SHP77 (cell line): ENCODE data around the gene CELF1.
A peak's percentile ranks its signal among the peaks of the same experiment; 100 is the strongest.
"Not testable (repeated sequence)": the region's sequence is repeated elsewhere in the genome, so short reads cannot be mapped to it uniquely, and the experiment has no call there.

Source experiments
- DNase-seq, 2 experiments: peaks; one replicate each; lab custom pipeline; 2025; lab: John Stamatoyannopoulos, UW

Gene CELF1

DNA sequence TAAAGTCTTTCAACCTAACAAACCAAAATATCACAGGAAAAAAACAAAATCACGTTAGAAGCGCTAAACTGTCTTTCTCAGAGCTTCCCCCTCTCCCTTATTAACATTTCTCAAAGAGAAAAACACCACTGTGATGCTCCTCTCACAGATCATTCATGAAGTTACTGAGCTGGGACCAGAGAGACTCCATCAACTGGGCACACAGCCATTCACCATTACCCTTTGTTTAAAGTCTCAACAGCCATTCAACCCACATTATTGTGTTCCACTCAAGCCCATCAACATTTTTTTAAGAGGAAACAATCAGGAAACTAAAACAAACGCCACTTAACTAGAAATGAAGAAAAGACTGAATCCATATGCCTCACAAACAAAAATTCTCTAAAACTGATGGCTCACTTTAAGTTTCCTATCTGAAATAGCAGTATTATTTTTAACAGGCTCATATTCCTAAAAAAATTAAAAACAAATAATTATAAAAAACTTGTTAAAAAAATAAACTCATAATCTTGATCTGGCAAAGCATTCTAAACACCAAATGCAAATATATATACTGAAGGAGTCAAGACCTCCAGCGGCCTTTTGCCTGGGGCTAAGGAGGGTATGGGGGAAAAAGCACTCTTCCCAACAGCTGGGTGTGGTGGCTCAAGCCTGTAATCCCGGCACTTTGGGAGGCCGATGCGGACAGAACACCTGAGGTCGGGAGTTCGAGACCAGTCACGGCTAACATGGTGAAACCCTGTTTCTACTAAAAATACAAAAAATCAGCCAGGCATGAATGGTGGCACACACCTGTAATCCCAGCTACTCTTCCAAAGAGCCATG lies 14.0 kb downstream of the CELF1 start:
- DNase-seq = no peak

DNA sequence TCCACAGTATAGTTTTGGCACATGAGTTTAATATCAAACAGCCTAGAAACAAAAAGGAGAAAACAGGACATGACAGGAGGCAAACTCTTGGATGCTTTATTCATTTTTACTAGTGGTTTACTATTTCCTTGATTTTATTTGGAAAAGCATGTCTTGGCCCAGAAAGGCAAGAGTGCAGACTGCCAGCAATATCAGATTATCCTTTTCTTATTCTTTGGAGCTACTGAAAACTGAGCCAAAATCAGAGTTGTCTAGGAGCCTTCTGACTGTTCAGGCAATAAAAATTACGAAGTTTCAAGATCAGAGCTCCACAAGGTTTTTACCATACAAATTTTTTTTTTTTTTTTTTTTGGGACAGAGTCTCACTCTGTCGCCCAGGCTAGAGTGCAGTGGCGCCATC lies 16.0 kb downstream of the CELF1 start:
- DNase-seq = no peak

GRCh38 chr11:47534704-47535251 lies 18.2 kb downstream of the CELF1 start:
- DNase-seq = no peak

DNA sequence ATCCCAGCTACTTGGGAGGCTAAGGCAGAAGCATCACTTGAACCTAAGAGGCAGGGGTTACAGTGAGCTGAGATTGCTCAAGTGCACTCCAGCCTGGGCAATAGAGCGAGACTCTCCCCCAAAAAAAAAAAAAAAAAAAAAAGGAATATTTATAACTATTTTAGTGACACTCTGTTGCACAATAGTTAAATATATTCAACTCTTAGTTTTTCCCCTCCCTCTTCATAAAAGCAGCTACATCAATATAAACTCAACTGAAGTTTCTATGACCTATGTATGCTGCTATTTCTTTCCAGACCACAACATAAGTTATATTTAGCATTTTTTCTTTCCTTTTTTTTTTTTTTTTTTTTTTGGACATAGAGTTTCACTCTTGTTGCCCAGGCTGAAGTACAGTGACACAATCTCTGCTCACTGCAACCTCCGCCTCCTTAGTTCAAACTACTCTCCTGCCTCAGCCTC lies 19.2 kb downstream of the CELF1 start:
- no peak for DNase-seq

DNA sequence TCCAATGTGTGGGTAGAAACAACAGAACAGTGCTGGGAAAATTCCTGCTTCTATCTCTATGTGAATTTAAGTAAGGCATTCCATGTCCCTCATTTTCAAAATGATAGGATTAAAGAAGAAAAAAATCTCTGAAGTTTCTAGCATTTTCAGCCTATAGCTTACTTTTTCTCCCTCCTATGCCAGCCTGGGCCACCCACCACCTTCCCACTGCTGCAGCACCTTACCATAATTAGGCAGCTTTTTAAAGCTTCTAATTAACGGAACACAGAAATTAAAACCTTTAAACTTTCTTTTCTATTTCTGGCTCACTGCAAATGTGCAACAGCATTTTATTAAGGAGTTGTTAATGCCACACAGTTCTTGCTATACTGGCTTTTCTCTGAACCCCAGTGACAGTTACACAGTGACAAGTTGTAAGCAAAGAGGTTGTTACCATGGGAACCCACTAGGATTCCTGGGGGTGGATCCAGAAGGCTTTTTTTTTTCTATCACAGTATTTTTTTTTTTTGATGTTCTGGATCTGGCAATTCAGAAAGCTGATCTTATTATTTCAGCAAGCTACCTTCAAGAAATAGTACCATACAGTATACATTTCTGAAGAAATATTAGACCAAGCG lies 20.2 kb downstream of the CELF1 start:
- no peak for DNase-seq

DNA sequence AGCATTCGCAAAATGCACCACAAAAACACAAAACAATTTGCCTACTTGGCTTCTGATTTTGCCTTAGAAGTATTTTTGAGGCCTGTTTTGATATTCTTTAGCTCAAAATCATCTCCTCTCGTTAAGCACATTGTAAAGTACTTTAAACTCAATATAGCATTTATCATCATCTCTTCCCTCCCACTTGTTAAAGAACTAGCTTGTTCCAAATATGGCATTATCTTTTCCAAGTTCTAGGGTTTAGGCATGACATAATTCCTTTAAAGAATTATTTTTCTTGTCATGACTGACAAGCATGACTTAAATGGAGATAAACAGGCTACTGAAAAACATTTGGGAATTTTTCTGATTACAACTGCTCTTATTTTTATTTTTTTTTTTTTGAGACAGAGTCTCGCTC lies 21.3 kb downstream of the CELF1 start:
- no peak for DNase-seq

- not testable (repeated sequence) for DNase-seq
Observed at GRCh38 chr11:47530721-47531120, 22.2 kb downstream of the CELF1 start.

GRCh38 chr11:47529951-47530350 lies 23.0 kb downstream of the CELF1 start:
- DNase-seq = no peak

GRCh38 chr11:47527186-47527585 lies 25.7 kb downstream of the CELF1 start:
- no peak for DNase-seq

DNA sequence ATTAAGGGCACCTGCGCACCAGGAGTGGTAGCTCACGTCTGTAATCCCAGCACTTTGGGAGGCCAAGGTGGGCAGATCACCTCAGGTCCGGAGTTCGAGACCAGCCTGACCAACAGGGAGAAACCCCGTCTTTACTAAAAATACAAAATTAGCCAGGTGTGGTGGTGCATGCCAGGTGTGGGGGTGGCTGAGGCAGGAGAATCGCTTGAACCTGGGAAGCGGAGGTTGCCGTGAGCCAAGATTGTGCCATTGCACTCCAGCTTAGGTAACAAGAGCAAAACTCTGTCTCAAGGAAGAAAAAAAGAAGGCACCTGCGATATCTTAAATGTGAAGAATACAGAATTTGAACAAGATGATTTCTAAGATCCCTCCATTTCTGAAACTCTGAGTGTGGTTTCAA lies 26.9 kb downstream of the CELF1 start:
- DNase-seq = not testable (repeated sequence)

GRCh38 chr11:47524291-47524874 lies 28.5 kb downstream of the CELF1 start:
- DNase-seq = peak in 1 of 2 experiments; percentile 6

DNA sequence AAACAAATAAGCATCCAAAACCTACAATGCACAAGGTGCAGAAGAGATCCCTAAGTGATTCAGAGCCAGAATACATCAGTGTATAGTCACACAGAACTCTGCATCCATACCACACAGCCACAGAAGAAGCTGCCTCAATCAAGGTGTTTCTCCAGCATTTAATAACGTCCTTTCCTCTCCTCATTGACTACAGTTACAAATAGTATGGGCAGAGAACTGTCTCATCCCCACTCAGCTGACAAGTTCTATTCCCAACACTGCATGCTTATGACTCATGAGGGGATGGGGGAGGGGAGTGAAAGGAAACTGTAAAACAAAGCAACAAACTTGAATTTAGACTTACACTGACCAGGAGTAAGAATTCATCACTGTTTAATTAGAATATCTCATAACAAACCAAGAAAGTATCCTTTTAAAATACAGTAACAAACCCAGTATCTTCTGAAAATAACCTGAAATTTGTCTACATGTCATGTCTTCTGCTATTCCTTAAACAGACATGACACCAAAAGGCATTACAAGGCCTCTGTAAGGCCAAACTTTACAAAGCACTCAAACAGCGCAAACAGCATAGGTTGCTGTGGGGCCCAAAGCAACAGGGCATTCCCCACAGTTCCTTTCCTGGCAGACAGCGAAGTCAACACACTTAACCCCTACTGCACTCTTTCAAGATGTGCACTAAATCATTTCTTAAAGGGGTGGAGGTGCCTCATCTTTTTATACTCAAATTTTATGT lies 29.3 kb downstream of the CELF1 start:
- DNase-seq = no peak

DNA sequence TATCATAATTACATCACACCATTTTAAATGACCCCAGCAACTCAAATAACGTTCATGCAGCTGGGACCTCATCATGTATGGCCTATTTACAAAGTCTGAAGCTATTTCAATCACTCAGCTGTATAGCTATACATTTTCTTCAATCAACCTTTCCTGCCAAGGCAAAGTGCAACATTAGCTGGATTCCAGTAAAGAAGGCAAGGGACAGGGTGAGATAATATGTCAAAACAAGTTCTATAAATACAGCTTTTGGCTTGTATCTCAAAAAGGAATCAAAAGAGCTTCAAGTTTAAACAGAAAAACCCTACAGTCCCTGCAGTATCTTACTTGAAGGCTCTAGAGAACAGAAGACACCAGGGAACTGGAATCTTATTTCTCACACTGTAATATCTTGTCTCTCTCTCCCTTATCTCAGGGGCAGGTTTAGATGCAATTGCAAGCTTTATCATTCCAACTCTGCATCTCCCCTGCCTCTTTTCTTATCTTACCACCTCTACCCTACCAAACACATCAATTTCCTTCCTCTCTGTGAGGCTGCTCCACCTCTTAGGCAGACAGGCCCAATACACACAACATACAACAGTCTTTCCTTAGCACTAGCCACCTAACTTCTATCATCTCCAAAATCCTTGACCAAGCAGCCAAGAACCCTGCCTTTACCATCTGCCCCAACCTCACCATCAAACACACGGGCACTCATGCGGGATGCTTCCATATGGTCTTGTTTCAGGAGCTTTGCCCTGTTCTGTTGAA lies 34.5 kb downstream of the CELF1 start:
- DNase-seq = no peak

DNA sequence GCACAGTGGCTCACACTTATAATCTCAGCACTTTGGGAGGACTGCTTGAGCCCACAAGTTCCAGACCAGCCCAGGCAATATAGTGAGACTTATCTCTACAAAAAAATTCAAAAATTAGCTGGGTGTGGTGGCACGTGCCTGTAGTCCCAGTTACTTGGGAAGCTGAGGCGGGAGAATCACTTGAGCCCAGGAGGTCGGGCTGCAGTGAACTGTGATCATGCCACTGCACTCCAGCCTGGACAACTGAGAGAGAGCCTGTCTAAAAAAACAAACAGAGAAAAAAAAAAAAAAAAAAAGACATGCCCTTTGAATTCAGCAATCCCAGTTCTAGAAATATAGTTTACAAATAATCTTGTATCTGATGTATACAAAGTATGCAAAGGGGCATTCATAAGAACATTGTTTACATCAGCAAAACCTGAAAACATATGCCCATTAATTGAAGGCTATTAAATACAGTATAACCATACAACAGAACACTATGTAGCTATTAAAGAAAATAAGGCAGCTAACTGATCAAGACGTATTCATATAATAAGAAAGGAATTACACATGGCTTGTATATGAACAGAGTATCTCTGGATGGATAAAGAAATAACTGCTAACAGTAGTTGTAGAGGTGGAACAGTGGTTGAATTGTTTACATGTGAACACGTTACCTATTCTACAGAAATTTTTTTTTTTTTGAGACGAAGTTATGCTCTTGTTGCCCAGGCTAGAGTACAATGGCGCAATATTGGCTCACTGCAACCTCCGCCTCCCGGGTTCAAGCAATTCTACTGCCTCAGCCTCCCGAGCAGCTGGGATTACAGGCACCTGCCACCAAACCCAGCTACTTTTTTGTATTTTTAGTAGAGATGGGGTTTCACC lies 35.7 kb downstream of the CELF1 start:
- DNase-seq = no peak

- DNase-seq = no peak
Observed at GRCh38 chr11:47516155-47516554, 36.8 kb downstream of the CELF1 start.

DNA sequence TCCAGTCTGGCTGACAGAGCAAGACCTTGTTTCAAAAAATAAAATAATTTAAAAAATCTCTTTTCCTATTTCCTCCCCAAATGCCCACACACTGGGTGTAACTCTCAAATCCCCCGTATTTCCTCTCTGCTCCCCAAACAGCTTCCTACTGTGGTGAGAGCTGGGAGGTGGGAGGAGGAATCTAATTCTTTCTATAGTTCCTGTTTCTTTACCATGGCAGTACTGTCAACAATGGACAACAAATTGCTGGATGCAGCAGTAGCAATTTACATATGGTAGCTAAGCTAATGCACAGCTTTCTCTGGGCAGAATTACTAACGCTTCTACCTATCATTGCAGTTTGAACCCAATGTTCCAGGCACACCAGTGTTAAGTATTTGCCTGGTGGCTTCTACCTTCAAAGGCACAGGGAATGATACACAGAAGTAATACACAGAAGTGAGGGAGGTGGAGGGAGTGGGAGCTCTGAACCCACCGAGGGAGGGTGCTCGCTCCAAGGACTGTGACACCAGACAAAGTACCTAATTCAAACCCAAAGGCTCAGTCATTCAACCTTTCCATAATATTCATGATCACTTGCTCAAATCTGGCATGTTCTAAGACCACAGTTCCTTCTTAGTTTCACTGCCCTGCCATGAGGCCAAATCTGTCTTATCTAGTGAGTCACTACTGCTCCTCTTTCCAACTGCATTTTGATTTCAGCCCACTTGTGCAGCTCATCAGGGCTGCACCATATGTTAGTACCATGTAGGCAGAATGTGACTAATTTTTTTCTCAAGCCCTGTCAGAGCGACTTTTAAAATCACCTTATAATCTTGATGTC lies 37.9 kb downstream of the CELF1 start:
- DNase-seq = no peak

DNA sequence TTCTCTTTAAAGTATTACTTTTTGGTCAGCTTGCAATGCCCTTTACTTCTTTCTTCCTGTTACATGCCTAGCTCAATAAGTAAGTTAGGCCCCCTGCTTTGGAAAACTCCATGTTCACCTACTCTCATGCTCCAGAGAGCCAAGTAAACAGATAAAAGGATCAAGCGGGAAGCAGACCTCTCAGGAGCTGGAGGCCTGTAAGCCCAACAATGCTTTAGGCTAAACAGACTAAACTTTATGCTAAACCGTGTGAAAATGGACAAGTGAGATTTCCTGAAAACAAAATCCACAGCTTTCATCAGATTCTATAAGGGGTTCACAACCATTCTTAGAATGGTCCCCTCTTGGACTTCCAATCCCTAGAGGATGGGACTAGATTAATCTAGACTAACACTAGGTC lies 40.2 kb downstream of the CELF1 start:
- DNase-seq = no peak

- DNase-seq = no peak
Observed at GRCh38 chr11:47511917-47512316, 41.0 kb downstream of the CELF1 start.

- DNase-seq = no peak
Observed at GRCh38 chr11:47510209-47510608, 42.7 kb downstream of the CELF1 start.
